HEK293T (cell line): ENCODE data around the gene PAQR7.

ENCODE experiments used
- ARNT ChIP-seq: fragments of 450-650 bp; IDR thresholded peaks from 2 replicates; pipeline ENCODE4 v1.6.1; 2017; ENCODE audit warnings: mild to moderate bottlenecking
- LEF1 ChIP-seq: fragments of 450-650 bp; IDR thresholded peaks from 2 replicates; pipeline ENCODE4 v1.6.1; 2017; ENCODE audit warnings: mild to moderate bottlenecking, borderline replicate concordance
- SP1 ChIP-seq: fragments of 450-650 bp; IDR thresholded peaks from 2 replicates; pipeline ENCODE4 v1.6.1; 2017
- SUZ12 ChIP-seq: fragments of 450-650 bp; IDR thresholded peaks from 2 replicates; pipeline ENCODE4 v1.6.1; 2016; ENCODE audit warnings: mild to moderate bottlenecking
- TARDBP ChIP-seq: fragments of 450-650 bp; IDR thresholded peaks from 2 replicates; pipeline ENCODE4 v1.6.1; 2016

DNA sequence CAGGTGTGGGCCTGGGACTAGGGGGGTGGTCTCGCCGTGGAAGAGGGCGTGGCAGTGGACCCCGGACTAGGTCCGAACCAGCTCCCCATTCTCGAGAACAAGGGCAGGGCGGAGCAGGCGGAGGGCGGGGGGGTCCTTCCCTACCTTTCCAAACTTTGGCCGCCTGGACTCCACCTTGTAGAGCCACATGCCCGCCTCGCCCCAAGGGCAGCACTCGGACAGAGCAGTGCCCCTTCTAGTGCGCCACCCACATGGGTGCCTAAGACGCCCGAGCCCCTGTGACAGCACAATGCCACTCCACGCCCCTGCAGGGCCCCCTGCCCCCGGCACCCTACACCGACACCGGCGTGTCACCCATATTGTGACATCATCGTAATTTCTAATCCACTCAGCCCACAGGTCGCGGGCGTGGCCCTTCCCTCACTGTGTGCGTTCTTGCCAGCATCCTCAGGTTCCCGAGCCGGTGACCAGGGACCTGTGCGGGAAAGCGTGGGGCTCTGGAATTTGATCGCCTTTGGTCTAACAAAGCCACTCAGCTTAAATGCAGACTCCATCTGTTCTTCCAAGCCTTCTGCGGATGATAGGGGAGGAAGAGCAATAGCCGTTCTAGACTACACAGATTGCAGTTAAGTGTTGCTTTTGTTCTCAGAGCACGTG lies 31.3 kb upstream of the PAQR7 start:
- TF ChIP-seq ARNT = no peak
- TF ChIP-seq LEF1 = no peak
- TF ChIP-seq SP1 = no peak
- TF ChIP-seq TARDBP = no peak
- TF ChIP-seq SUZ12 = no peak
